Mammary epithelial cell (primary cell): Measurements from ENCODE around the gene STING1.
"Not testable (repeated sequence)": the region's sequence is repeated elsewhere in the genome, so short reads cannot be mapped to it uniquely, and the experiment has no call there.

Experiments
- EZH2 ChIP-seq: IDR thresholded peaks from 2 replicates; pipeline ENCODE4 v1.6.1; 2012; ENCODE audit warnings: low read length, inconsistent platforms, borderline replicate concordance
- TF ChIP-seq, protein P1 (sequence below), 2 donors: IDR thresholded peaks in 1 of 2; conservative IDR thresholded peaks in 1 of 2; 2 replicates each; pipeline ENCODE4 v1.5.1; 2011 to 2012; ENCODE audit warnings: inconsistent platforms in 2 of 2, low read length in 2 of 2, mild to moderate bottlenecking in 2 of 2, control low read depth in 1 of 2, low read depth in 1 of 2; ENCODE audit not compliant: insufficient read depth in 1 of 2; ENCODE audit errors: extremely low read depth in 1 of 2

DNA sequence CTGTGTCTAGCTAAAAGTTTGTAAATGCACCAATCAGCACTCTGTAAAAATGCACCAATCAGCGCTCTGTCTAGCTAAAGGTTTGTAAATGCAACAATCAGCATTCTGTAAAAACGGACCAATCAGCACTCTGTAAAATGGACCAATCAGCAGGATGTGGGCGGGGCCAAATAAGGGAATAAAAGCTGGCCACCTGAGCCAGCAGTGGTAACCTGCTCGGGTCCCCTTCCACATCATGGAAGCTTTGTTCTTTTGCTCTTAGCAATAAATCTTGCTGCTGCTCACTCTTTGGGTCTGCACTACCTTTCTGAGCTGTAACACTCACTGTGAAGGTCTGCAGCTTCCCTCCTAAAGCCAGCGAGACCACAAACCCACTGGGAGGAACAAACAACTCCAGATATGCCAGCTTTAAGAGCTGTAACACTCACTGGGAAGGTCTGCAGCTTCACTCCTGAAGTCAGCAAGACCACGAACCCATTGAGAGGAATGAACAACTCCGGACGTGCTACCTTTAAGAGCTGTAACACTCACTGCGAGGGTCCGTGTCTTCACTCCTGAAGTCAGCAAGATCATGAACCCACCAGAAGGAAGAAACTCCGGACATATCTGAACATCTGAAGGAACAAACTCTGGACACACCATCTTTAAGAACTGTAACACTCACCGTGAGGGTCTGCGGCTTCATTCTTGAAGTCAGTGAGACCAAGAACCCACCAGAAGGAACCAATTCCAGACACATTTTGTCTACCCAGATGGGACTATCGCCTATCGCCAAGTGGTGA lies 20.7 kb upstream of the STING1 start:
- TF ChIP-seq, protein P1, sequence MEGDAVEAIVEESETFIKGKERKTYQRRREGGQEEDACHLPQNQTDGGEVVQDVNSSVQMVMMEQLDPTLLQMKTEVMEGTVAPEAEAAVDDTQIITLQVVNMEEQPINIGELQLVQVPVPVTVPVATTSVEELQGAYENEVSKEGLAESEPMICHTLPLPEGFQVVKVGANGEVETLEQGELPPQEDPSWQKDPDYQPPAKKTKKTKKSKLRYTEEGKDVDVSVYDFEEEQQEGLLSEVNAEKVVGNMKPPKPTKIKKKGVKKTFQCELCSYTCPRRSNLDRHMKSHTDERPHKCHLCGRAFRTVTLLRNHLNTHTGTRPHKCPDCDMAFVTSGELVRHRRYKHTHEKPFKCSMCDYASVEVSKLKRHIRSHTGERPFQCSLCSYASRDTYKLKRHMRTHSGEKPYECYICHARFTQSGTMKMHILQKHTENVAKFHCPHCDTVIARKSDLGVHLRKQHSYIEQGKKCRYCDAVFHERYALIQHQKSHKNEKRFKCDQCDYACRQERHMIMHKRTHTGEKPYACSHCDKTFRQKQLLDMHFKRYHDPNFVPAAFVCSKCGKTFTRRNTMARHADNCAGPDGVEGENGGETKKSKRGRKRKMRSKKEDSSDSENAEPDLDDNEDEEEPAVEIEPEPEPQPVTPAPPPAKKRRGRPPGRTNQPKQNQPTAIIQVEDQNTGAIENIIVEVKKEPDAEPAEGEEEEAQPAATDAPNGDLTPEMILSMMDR (conservative IDR thresholded peaks at IDR 0.05 in 1 of 2, IDR thresholded peaks at IDR 0.05 in 1 of 2; ENCODE audit: extremely low read depth in 1 of 2, insufficient read depth in 1 of 2, low read depth in 1 of 2, low read length in 2 of 2), result not testable (repeated sequence)
- TF ChIP-seq EZH2, result not testable (repeated sequence)
